Ovary (tissue), 3 donors: ENCODE measurements around the gene CAMK2N2.

Experiments used
- EP300 ChIP-seq: sonication (generic); formaldehyde crosslinking; IDR thresholded peaks from one replicate; pipeline ENCODE4 v1.6.1; 2017; ENCODE audit warnings: antibody characterized with exemption
- POLR2A ChIP-seq: fragments of 450-650 bp; IDR thresholded peaks from one replicate; pipeline ENCODE4 v1.6.1; 2017; ENCODE audit warnings: antibody characterized with exemption, mild to moderate bottlenecking, moderate library complexity
- TF ChIP-seq, protein P1 (sequence below), 3 donors: fragments of 450-650 bp in 2 of 3; fragments of 200-600 bp in 1 of 3; IDR thresholded peaks; one replicate each; pipeline versions ENCODE4 v1.5.1 to v1.8.0; 2016 to 2022; ENCODE audit warnings: antibody characterized with exemption in 3 of 3, mild to moderate bottlenecking in 1 of 3
- donor health status: DM: no; HTN: no; CAD: no.

- TF ChIP-seq, protein P1, sequence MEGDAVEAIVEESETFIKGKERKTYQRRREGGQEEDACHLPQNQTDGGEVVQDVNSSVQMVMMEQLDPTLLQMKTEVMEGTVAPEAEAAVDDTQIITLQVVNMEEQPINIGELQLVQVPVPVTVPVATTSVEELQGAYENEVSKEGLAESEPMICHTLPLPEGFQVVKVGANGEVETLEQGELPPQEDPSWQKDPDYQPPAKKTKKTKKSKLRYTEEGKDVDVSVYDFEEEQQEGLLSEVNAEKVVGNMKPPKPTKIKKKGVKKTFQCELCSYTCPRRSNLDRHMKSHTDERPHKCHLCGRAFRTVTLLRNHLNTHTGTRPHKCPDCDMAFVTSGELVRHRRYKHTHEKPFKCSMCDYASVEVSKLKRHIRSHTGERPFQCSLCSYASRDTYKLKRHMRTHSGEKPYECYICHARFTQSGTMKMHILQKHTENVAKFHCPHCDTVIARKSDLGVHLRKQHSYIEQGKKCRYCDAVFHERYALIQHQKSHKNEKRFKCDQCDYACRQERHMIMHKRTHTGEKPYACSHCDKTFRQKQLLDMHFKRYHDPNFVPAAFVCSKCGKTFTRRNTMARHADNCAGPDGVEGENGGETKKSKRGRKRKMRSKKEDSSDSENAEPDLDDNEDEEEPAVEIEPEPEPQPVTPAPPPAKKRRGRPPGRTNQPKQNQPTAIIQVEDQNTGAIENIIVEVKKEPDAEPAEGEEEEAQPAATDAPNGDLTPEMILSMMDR (IDR thresholded peaks at IDR 0.05) = no peak
- no peak for TF ChIP-seq POLR2A
- TF ChIP-seq EP300 = no peak
Observed at GRCh38 chr3:184233127-184233843, 28.1 kb downstream of the CAMK2N2 start.
